HG03565 (cell line): ENCODE data around the gene LCTL.
"Not testable (repeated sequence)": the region's sequence is repeated elsewhere in the genome, so short reads cannot be mapped to it uniquely, and the experiment has no call there.

Source experiments
- ATAC-seq: cut with Tn5 transposase; IDR thresholded peaks from one replicate; pipeline ENCODE4 v1.9.1; 2021; ENCODE audit warnings: mild to moderate bottlenecking, moderate library complexity; ENCODE audit not compliant: unreplicated experiment

Gene LCTL

DNA sequence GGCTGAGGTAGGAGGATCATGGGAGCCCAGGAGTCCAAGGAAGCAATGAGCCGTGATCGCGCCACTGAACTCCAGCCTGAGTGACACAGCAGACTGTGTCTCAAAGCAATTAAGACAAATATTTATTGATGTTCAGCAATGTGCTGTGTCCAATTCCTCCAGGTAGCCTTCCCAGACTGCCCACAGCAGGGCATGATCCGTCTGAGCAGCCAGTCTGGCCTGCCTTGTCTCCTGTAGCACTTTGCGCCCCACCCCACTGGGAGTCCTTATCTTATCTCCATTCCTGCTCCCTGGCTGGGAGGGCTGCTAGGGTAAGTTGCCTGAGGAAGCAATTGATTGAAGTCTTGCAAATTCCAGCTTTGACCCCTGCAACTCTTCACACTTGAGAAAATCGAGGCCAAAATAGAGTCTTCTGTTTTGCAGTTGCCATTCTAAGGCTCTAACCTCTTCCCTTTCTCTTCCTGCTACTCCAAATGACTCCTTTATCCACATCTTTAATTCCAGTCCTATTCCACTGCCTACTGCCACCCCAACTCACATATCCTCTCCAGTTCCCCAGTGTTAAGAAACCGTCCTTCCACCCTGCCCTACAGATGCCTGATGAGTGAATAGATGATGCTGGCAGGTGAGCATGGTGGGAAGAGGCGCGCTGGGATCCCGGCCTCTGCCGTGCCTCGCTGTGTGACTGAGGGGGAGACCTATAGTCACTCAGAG is 26.9 kb upstream of the LCTL start:
- no peak for ATAC-seq

DNA sequence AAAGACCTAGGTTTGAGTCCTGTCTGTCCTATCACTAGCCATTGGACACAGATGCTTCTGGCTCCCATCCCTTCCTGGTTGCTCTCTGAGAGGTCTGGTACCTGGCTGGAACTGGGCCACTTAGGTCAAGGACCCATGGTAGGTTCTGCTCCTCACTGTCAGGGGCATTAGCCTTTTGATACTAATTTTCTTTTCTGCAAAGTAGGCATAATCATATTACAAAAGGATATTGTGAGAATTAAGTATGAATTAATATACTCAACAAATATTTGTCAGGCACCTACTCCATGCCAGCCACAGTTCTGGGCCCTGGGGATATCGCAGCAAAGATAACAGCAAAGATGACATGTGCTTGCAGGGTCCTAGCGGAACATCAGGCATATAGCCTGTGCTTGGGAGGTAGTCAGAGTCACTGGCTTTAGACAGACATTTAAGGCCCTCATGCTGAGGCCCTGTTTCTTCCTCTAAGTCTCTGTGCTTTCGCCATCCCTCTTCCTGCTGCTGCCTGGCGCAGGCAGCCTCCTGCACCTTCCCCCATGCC is 25.6 kb upstream of the LCTL start:
- ATAC-seq, result no peak

DNA sequence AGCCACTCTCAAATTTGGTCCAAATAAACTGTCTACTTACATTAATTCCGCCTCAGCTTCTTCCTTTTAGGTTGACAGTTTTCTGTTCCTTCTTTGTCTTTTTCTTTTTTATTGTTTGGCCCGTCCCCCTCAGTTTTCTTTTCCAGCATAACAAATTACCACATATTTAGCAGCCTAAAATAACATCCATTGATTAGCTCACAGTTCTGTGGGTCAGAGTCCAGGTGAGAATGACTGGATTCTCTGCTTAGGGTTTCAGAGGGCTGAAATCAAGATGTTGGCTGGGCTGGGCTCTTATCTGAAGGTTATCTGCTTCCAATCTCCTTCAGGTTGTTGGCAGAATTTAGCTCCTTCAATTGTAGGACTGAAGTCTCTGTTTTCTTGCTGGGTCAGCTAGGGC is 24.6 kb upstream of the LCTL start:
- no peak for ATAC-seq

DNA sequence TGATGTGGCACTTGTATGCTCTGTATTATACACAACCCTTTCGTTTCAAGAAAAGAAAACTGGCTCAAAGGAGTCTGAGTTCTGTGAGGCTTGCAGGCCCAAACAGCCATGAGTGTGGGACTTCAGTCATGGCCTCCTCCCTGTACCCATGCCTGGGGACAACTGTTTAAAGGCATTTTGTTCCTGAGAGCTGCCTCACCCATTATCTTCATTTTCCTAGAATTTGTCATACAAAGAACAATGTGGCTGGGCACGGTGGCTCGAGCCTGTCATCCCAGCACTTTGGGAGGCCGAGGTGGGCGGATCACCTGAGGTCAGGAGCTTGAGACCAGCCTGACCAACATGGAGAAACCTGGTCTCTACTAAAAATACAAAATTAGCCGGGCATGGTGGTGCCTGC is 23.6 kb upstream of the LCTL start:
- not testable (repeated sequence) for ATAC-seq

DNA sequence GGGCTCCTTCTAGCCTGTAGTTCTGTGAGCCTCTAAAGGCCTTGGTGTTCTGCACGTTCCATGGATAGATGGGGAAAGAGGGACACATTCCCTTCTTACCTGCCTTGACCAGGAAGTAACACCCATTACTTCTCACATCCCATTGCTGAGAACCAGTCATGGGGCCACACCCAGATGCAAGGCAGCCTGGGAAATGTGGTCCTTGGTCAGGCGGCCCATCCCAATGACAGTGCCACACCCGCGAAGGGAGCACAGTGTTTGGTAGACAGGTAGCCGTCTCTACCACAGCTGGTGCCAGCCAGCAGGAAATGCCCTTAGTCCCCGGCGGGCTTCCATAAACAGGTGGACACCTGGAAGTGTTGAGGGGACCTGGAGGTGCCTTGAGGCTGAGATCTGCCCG is 23.2 kb upstream of the LCTL start:
- no peak for ATAC-seq

DNA sequence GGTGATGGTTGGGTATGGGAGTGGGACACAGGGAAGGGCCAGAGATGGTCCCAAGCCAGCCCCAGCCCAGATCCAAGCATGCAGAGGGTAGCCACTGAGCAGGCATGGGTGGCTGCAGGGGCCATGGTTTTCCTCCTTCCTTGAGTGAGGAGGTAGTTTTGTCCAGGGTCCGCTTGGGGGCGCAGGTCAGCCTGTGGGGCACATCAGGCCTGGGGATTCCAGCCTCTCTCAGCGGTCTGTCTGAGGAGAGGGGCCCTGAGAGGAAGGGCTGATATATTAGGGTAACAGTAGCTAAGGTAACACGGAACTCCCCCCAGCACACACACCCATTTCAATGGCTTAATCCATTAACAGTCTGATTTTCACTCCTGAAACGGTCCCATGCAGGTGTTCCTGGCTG is 22.7 kb upstream of the LCTL start:
- ATAC-seq, result no peak

DNA sequence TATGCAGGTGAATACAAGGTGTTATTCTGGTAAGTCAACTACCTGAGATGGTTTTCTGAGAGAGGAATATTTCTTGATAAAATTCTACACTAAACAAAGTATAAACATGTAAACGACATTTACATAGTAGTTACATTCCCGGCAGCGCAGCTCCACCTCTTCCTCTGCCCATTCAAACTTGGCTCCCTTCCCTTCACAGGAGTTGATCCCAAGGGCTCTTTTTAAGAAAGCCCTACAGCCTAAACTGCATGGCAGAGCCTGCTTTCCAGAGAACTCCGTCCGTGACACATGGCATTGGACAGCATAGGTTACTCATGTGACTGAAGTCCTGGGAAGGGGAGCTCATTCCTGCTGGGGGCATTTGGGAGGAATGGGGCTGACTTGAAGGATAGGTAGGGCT is 22.0 kb upstream of the LCTL start:
- no peak for ATAC-seq

DNA sequence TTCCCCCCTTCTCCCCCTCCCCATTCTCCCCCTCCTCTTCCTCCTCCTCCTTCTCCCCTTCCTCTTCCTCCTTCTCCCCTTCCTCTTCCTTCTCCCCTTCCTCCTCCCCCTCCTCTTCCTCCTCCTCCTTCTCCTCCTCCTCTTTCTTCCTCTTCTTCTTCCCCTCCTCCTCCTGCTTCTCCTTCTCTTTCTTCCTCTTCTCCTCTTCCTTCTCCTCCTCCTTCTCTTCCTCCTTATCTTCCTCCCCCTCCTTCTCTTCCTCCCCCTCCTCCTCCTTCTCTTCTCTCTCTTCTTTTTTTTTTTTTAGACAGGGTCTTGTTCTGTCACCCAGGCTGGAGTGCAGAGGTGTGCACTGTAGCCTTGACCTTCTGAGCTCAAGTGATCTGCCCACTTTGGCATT is 21.2 kb upstream of the LCTL start:
- no peak for ATAC-seq

DNA sequence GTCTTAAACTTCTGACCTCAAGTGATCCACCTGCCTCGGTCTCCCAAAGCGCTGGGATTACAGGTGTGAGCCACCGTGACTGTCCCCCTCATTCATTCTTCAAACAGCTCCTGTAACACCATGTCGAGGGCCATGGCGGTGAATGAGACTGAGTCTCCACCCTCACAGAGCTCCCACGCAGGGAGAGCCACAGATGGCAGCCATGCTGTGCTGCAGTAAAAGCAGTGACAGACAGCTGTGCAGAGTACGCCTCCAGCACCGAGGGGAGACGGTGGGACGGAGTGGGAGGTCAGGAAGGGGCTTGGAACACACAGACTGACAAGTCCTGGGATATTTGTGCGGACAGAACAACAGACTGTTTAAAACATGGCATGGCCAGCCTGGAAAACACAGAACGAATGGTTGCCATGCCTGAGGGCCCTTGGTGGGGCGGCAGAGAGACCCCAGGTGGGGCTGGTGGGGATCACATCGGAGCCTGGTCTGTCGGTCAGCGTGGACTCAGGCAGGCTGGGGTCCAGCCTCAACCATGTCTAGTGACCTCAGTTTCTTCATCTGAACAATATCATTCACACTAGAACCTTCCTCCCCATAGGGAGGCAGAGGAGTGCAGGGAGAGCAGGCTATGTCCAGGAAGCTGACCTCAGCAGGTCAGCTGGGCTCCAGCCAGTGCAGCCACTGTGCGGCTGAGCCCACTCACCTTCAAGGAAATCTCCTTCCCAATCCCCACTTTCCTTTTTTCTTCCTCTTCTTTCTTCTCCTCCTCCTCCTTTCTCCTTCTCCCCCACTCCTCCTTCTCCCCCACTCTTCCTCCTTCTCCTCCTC is 20.6 kb upstream of the LCTL start:
- no peak for ATAC-seq

DNA sequence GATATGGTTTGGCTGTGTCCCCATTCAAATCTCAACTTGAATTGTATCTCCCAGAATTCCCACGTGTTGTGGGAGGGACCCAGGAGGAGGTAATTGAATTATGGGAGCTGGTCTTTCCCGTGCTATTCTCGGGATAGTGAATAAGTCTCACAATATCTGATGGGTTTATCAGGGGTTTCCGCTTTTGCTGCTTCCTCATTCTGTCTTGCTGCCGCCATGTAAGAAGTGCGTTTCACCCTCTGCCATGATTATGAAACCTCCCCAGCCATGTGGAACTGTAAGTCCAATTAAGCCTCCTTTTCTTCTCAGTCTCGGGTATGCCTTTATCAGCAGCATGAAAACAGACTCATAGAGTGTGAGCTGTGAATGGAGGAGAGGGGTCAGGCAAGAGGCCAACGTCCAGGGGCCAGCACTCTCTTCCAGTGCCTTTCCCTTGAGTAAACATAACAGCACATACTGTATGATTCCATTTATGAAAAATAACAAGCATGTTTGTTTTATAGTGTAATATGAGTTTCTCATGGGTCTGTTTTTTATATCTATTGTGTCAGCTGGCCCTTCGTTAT is 16.3 kb upstream of the LCTL start:
- no peak for ATAC-seq

DNA sequence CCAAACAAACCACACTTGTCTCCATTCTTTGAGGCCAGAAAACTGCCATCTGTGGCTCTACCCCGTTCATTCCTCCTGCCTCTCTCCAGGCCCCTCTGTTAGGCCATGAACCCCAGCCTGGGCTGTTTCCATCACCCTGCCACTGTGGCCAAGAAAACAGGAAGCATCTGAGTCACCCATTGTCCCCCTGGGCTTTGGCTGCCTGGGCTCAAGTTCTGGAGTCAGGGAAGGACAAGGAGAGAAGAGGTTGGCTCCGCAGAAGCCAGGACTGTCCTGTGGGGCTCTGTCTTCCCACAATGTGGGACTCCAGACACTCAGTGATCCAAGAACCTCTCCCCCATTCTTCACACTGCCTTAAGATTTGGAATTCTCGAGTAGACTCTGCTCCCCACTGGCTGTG is 14.8 kb upstream of the LCTL start:
- ATAC-seq, result no peak

DNA sequence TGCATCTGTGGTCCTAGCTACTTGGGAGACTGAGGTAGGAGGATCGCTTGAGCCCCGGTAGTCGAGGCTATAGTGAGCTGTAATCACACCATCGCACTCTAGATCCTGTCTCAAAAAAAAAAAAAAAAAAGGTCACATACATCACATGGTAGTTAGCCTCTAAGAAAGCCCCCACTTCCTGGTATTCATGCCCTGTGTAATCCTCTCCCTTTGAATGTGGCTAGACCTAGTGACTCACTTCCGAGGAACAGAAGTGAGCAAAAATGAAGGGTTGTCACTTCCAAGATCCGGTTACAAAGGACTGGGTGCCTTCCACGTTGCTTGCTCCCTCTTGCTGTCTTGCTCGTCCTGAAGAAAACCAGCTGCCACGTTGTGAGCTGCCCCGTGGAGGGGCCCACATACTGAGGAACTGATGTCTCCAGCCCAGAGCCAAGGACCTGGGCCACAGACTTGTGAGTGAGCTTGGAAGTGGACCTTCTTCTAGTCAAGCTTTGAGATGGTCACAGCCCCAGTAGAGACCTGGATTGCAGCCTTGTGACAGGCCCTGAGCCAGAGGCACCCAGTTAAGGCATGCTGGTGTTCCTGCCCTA is 12.6 kb upstream of the LCTL start:
- ATAC-seq, result no peak

DNA sequence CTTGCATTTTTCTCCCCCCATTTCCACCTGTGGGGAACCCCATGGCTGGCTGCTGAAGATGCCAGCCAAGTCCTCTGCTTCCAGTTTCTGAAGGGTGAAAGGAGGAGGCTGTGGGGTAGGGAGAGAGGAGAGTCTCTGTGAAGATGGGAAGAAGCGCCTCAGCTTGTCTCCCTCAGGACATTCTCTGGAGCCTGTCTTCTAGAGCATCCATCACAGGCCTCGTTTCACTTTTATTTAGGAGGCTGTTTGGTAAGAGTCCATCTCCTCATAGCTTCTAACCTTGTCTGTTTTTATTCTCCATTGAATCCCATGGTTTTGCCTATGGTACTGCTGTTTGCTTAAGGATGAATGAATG is 8.8 kb upstream of the LCTL start:
- ATAC-seq, result no peak

DNA sequence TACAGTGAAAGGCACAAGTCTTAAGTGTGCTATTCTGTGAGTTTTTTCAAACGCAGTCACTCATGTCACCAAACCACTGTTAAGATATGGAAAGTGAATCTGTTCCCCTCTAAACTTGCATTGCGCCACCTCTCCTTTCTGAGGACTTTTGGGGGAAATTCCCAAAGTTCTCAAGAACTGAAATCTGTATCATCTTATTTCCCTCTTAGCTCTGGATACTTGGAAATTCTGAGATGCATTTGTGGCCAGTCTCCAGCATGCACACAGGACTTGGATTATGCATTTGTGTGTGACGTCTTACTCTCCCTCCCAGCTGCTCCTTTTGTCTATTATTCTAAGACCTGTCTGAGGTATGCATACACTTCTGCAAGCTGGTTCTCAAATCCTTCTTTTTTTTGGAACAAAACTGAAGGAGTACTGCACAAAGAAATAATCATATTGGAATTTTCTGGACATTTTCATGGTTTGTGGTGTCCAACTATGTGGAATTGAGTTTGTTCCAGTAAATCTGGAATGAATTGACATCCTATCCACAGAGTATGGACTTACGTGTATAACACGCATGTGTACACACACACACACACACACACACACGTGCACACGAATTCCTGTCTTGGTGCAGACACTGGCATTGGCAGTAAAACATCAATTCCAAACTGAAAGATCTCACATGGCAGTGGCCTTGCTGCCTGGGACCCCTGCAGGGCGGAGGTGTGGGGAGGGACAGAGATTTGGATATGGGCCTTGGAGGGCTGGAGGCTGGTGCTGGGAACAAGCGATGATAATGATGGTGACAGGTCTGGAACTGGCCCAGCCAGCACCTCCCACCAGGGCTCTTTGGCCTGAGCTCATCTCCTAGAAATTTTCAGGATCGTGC is 8.2 kb upstream of the LCTL start:
- ATAC-seq, result no peak

DNA sequence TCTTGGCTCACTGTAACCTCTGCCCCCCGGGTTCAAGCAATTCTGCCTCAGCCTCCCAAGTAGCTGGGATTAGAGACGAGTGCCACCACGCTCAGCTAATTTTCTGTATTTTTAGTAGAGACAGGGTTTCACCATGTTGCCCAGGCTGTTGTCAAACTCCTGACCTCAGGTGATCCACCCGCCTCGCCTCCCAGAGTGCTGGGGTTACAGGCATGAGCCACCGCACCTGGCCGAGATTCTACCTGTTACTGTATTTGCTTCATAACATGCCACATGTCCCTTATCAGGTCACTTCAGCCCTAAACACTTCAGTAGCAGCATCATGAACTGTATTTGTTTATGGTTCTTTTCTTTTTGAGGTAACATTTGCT is 7.5 kb upstream of the LCTL start:
- ATAC-seq, result no peak

DNA sequence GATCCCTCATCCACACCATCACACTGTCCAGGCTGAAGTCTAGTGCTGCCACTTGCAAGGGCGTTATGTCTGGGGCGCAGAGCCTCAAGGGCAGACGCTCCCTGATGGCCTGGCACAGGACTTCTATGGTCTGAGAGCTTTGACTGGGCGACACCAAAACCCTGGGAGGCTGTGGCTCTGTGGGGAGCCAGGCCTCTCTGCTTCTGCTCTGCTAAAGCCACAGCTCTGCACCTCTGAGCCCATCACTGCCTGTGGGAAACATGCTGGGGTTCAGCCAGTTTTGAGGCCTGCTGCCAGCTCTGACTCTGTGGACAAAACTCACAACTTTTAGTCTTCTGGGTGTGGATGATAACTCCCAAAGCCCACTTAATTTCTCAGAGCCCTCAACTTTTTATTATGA is 6.3 kb upstream of the LCTL start:
- ATAC-seq, result no peak

DNA sequence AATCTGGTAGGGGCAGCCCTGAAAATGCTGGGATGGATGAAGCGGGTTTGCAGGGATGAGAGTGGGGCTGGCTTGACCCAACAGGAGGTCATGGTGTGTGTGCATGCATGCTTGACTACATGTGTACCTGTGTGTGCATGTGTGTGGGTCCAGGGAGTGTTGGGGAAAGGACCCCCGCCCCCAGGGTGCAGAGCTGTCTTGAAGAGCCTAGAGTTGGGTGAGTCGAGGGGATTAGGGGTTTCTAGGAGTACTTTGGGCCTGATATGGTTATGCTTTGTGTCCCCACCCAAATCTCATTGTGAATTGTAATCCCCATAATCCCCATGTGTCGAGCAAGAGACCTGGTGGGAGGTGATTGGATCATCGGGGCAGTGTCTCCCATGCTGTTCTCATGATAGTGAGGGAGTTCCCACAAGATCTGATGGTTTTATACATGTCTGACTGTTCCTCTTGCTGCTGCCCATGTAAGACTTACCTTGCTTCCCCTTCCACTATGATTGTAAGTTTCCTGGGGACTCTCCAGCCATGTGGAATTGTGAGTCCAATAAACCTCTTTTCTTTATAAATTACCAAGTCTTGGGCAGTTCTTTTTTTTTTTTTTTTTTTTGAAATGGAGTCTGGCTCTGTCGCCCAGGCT is 5.2 kb upstream of the LCTL start:
- ATAC-seq, result no peak

DNA sequence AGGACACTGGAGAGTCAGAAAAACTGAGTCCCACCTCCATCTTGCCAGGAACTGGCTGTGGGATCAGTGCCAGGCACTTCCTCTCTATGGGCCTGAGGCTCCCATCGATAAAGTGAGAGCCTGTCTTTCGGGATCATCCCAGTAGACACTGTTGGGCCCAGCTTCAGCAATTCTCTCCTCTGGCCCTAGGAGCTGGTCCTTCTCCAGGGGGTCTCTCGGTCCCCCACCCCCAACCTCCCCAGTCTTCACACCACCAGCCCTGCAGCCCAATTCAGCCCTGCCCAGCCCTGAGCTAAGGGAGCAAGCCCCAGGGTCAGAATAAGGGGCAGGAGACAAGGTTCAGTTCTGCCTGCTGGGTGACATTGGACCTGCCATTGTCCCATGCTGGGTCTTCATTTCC is 4.5 kb upstream of the LCTL start:
- no peak for ATAC-seq

DNA sequence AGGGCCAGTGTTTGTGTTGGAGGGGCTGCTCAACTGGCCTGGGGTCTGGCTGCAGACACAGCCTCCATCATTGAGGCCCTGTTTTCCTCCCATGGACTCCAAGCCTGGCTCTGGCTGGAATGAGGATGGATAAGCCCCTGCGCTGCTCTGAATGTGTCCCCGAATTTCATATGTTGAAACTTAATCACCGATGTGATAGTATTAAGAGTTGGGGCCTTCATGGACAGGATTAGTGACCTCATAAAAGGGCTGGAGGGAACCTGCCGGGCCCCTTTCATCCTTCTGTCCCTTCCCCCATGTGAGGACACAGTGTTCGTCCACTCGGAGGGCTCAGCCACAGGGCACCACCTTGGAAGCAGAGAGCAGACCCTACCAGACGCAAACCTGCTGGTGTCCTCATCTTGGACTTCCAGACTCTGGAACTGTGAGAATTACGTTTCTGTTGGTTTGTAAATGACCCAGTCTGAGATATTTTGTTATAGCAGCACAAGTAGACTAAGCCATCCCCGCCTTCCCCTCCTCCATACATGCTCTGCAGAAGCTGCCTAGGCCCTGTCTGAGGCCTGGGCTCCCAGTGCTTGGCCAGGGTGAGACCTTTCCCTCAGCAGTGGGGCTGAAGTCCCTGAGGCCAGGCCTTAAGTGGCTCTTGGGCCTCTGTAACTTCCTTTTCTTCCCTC is 3.8 kb upstream of the LCTL start:
- no peak for ATAC-seq

DNA sequence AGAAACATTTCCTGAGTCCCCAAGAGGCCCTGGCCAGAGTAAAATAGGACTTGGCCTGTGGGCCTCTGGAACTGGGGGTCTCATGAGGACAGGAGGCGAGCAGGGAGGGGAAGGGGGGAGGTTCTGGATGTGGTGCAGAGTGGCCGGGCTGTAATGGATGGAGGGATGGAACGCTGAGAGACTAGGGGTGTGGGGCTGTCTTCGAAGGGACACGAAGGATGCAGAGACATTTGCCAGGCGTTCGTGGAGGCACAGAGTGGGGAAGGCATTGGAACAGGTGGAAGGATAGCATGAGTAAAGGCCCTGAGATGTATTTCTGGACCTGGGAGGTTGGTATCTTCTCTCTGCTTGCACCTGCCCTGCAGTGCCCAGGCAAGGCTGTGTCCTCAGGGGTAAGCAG is 2.1 kb upstream of the LCTL start:
- ATAC-seq, result no peak
